HFF-Myc (cell line): ENCODE measurements around the gene TRAM2.

ENCODE experiments used
- DNase-seq: peaks from one replicate; pipeline ENCODE4 v3.0.0-alpha.2; 2011; ENCODE audit warnings: low read depth; ENCODE audit errors: extremely low read depth
- H3K4me3 ChIP-seq: replicated peaks from 2 replicates; pipeline ENCODE4 v1.5.1; 2011; ENCODE audit warnings: low read depth, mild to moderate bottlenecking, control low read depth, low read length
- CTCF ChIP-seq: IDR thresholded peaks from 2 replicates; pipeline ENCODE4 v1.5.1; 2012; ENCODE audit warnings: mild to moderate bottlenecking, low read depth, low read length, control low read depth; ENCODE audit errors: missing control alignments

Gene TRAM2

GRCh38 chr6:52534363-52534762, 42.5 kb downstream of the TRAM2 start:
- no peak overlapping the region for H3K4me3 ChIP-seq
- no peak for DNase-seq
- TF ChIP-seq CTCF: no peak

- no peak for TF ChIP-seq CTCF
- no peak overlapping the region for H3K4me3 ChIP-seq
- no peak for DNase-seq
These were observed 43.4 kb downstream of the TRAM2 start for GRCh38 chr6:52533491-52533890.

- no peak for DNase-seq
- H3K4me3 ChIP-seq: no peak overlapping the region
- TF ChIP-seq CTCF: no peak
These were observed 44.4 kb downstream of the TRAM2 start for GRCh38 chr6:52532457-52532856.

GRCh38 chr6:52531834-52532233, 45.0 kb downstream of the TRAM2 start:
- no peak for DNase-seq
- H3K4me3 ChIP-seq: no peak overlapping the region
- no peak for TF ChIP-seq CTCF

- TF ChIP-seq CTCF: no peak
- DNase-seq: no peak
- no peak overlapping the region for H3K4me3 ChIP-seq
These were observed 45.5 kb downstream of the TRAM2 start for GRCh38 chr6:52531396-52531795.

- H3K4me3 ChIP-seq: no peak overlapping the region
- DNase-seq: no peak
- TF ChIP-seq CTCF: no peak
These were observed 46.5 kb downstream of the TRAM2 start for GRCh38 chr6:52530351-52530750.

GRCh38 chr6:52529311-52529710, 47.5 kb downstream of the TRAM2 start:
- TF ChIP-seq CTCF: no peak
- DNase-seq: no peak
- H3K4me3 ChIP-seq: no peak overlapping the region
